DND-41 (cell line): ENCODE measurements around the gene POLRMT.

ENCODE experiments used
- CTCF ChIP-seq: IDR thresholded peaks from 2 replicates; pipeline ENCODE4 v1.5.1; 2012; ENCODE audit warnings: borderline replicate concordance, low read length, moderate library complexity, mild to moderate bottlenecking; ENCODE audit not compliant: poor library complexity, severe bottlenecking; ENCODE audit errors: extremely low read depth
- EZH2 ChIP-seq: IDR thresholded peaks from 3 replicates; pipeline ENCODE4 v1.6.1; 2012; ENCODE audit warnings: borderline replicate concordance, low read depth, mild to moderate bottlenecking, moderate library complexity, low read length, inconsistent platforms; ENCODE audit not compliant: severe bottlenecking

- no peak for TF ChIP-seq CTCF
- no peak for TF ChIP-seq EZH2
These were observed 53.0 kb downstream of the POLRMT start for GRCh38 chr19:580274-580835.
